CD4-positive, alpha-beta T cell (primary cell): ENCODE results near the gene ARMC9. TPM values are rescaled to one million over a fixed set of nuclear protein-coding genes. Genes with fewer than 3 reads are reported as not detected.

Experiments used
- ATAC-seq: fragments of 200-7000 bp; cut with Tn5 transposase; one replicate; pipeline ENCODE4 v1.10.0; 2022; ENCODE audit warnings: mild to moderate bottlenecking; ENCODE audit not compliant: poor library complexity
- CTCF ChIA-PET: fragments of 350-600 bp; sonication (Branson Sonifier 250); formaldehyde crosslinking; loops from one replicate; lab custom pipeline; 2021; ENCODE audit warnings: antibody characterized with exemption, inconsistent platforms; lab: Charles Lee
- POLR2A ChIA-PET: fragments of 350-600 bp; sonication (Branson Sonifier 250); formaldehyde crosslinking; loops from one replicate; lab custom pipeline; 2021; ENCODE audit warnings: antibody characterized with exemption, inconsistent platforms; lab: Charles Lee
- DNase-seq, 14 experiments: peaks; one replicate each; pipeline ENCODE4 v3.0.0-alpha.2; 2013 to 2020; ENCODE audit warnings: mixed read lengths in 2 of 14
- H3K27ac ChIP-seq, 2 donors: one replicate each; pipeline versions ENCODE4 v1.5.1 to v1.7.0; 2013; ENCODE audit warnings: low read length in 2 of 2, low read depth in 1 of 2, mild to moderate bottlenecking in 1 of 2
- H3K27me3 ChIP-seq, 2 experiments: 1 replicate in 1 of 2; 2 replicates in 1 of 2; pipeline versions ENCODE4 v1.6.1 to v1.7.0; 2013; ENCODE audit warnings: low read length in 2 of 2, control low read depth in 1 of 2, mild to moderate bottlenecking in 1 of 2, moderate library complexity in 1 of 2; ENCODE audit not compliant: insufficient read depth in 2 of 2, control insufficient read depth in 1 of 2
- H3K36me3 ChIP-seq: one replicate; pipeline ENCODE4 v1.6.1; 2013; ENCODE audit warnings: low read length, control low read depth; ENCODE audit not compliant: insufficient read depth
- H3K4me1 ChIP-seq: one replicate; pipeline ENCODE4 v1.6.1; 2013; ENCODE audit warnings: low read length, control low read depth; ENCODE audit not compliant: insufficient read depth
- H3K4me3 ChIP-seq: one replicate; pipeline ENCODE4 v1.5.1; 2013; ENCODE audit warnings: mild to moderate bottlenecking, low read length, moderate library complexity
- H3K9me3 ChIP-seq, 2 experiments: 1 replicate in 1 of 2; 2 replicates in 1 of 2; pipeline versions ENCODE4 v1.6.1 to v1.7.0; 2013; ENCODE audit warnings: low read length in 2 of 2, mild to moderate bottlenecking in 2 of 2, control low read depth in 1 of 2, moderate library complexity in 1 of 2; ENCODE audit not compliant: control insufficient read depth in 1 of 2, insufficient read depth in 1 of 2
- H3K27ac Mint-ChIP-seq: one replicate; pipeline ENCODE4 v1.8.0; 2020; ENCODE audit warnings: mixed read lengths
- H3K27me3 Mint-ChIP-seq: one replicate; pipeline ENCODE4 v1.8.0; 2021; ENCODE audit warnings: mixed read lengths
- H3K36me3 Mint-ChIP-seq: one replicate; pipeline ENCODE4 v1.8.0; 2021; ENCODE audit warnings: low read depth, mixed read lengths
- H3K4me1 Mint-ChIP-seq: one replicate; pipeline ENCODE4 v1.8.0; 2021; ENCODE audit warnings: low read depth, mixed read lengths
- H3K4me3 Mint-ChIP-seq: one replicate; pipeline ENCODE4 v1.8.0; 2020; ENCODE audit warnings: mild to moderate bottlenecking, mixed read lengths
- H3K9me3 Mint-ChIP-seq: one replicate; pipeline ENCODE4 v1.8.0; 2020; ENCODE audit warnings: mixed read lengths
- intact Hi-C, 2 experiments: fragments of 100-400 bp; cut with DNase I in 1 of 2; cut with micrococcal nuclease in 1 of 2; formaldehyde crosslinking; loops; one replicate each; pipeline versions ENCODE4 v1.15.1 to v1.9.0; 2023 to 2025; cut with DNase I, micrococcal nuclease
- total RNA-seq, 174 experiments: library from RNA in 2 of 174; stranded (reverse) in 2 of 174; gene quantifications; one replicate each; pipeline ENCODE4 v1.2.3 and lab custom pipeline; 2021 to 2026
- TF ChIP-seq, protein P1 (sequence below): fragments of 200-600 bp; IDR thresholded peaks from one replicate; pipeline ENCODE4 v1.8.0; 2022; ENCODE audit warnings: antibody characterized with exemption, mild to moderate bottlenecking

The ARMC9 gene
- total RNA-seq, 2 experiments from 2014 or later: 0.16 to 0.42 TPM

DNA sequence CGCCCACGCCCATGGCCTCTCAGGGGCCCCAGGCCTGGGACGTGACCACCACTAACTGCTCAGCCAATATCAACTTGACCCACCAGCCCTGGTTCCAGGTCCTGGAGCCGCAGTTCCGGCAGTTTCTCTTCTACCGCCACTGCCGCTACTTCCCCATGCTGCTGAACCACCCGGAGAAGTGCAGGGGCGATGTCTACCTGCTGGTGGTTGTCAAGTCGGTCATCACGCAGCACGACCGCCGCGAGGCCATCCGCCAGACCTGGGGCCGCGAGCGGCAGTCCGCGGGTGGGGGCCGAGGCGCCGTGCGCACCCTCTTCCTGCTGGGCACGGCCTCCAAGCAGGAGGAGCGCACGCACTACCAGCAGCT, 199.5 kb downstream of the ARMC9 start:
- DNase-seq: no peak
- POLR2A ChIA-PET: no interaction called here
- no peak overlapping the region for H3K4me3 Mint-ChIP-seq
- H3K36me3 Mint-ChIP-seq: no peaks in the 10 kb centered on the region
- intact Hi-C loops: no loop called here
- no peak overlapping the region for H3K27ac Mint-ChIP-seq
- Histone ChIP-seq H3K4me3 (no peak overlapping the region), H3K27me3 (peaks cover 26 to 31% of the 10 kb centered on the region in 2 experiments), H3K4me1 (peaks cover 11% of the 10 kb centered on the region), H3K36me3 (no peaks in the 10 kb centered on the region), H3K27ac (no peak overlapping the region), H3K9me3 (no peaks in the 10 kb centered on the region)
- no peak for ATAC-seq
- H3K9me3 Mint-ChIP-seq: no peaks in the 10 kb centered on the region
- peaks cover 11% of the 10 kb centered on the region for H3K4me1 Mint-ChIP-seq
- TF ChIP-seq, protein P1, sequence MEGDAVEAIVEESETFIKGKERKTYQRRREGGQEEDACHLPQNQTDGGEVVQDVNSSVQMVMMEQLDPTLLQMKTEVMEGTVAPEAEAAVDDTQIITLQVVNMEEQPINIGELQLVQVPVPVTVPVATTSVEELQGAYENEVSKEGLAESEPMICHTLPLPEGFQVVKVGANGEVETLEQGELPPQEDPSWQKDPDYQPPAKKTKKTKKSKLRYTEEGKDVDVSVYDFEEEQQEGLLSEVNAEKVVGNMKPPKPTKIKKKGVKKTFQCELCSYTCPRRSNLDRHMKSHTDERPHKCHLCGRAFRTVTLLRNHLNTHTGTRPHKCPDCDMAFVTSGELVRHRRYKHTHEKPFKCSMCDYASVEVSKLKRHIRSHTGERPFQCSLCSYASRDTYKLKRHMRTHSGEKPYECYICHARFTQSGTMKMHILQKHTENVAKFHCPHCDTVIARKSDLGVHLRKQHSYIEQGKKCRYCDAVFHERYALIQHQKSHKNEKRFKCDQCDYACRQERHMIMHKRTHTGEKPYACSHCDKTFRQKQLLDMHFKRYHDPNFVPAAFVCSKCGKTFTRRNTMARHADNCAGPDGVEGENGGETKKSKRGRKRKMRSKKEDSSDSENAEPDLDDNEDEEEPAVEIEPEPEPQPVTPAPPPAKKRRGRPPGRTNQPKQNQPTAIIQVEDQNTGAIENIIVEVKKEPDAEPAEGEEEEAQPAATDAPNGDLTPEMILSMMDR: no peak
- H3K27me3 Mint-ChIP-seq: peaks cover 43% of the 10 kb centered on the region
- CTCF ChIA-PET: no interaction called here

DNA sequence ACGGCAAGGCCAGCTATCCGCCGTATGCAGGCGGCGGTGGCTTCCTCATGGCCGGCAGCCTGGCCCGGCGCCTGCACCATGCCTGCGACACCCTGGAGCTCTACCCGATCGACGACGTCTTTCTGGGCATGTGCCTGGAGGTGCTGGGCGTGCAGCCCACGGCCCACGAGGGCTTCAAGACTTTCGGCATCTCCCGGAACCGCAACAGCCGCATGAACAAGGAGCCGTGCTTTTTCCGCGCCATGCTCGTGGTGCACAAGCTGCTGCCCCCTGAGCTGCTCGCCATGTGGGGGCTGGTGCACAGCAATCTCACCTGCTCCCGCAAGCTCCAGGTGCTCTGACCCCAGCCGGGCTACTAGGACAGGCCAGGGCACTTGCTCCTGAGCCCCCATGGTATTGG, 200.2 kb downstream of the ARMC9 start:
- Histone ChIP-seq H3K27me3 (peaks cover 26 to 31% of the 10 kb centered on the region in 2 experiments), H3K4me3 (no peak overlapping the region), H3K27ac (no peak overlapping the region), H3K36me3 (no peaks in the 10 kb centered on the region), H3K9me3 (no peaks in the 10 kb centered on the region), H3K4me1 (peaks cover 8% of the 10 kb centered on the region)
- H3K27me3 Mint-ChIP-seq: peaks cover 37% of the 10 kb centered on the region
- ChIA-PET POLR2A (no interaction called here), CTCF (no interaction called here)
- H3K9me3 Mint-ChIP-seq: no peaks in the 10 kb centered on the region
- no peaks in the 10 kb centered on the region for H3K36me3 Mint-ChIP-seq
- intact Hi-C loops: no loop called here
- TF ChIP-seq, protein P1: no peak
- DNase-seq (no peak), ATAC-seq (no peak)
- H3K4me1 Mint-ChIP-seq: peaks cover 7% of the 10 kb centered on the region
- no peak overlapping the region for H3K27ac Mint-ChIP-seq
- H3K4me3 Mint-ChIP-seq: no peak overlapping the region

DNA sequence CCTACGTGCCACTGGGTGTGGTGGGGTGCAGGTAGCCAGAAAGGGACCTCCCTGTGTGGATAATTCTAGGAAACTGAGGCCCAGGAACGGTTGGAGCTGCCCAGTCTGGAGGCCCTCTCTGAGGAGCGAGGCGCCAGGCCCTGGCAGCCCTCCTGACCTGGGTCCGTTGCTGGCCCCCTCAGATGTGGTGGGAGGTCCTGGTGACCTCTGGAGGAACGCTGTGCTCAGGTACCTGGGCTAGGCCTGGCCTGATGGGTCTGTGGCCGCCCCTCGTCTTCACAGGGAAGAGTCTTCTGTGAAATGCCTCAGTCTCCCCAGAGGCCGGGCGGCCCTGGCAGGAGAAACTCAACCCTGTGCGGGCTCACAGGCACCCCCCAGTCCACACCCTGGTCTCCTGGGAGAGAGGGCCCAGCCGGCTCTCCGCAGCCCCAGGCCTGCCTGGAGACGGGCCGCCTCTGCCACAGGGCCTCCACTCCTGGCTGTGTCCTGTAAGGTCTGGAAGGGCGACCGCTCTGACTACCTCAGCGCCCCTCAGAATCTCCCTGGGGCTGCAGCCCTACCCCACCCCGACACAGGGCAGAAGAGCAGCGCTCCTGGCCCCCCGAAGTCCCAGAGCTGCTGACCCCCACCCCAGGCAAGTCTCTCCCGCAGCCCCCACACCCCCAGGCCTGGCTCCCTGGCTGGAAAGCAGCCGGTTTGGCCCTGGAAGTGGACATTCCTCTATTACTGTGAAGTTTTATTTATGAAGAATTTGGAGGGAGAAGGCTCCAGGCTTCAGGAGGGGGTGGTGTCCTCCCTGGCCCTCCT, 200.8 kb downstream of the ARMC9 start:
- TF ChIP-seq, protein P1: no peak
- Histone ChIP-seq H3K4me3 (no peak overlapping the region), H3K4me1 (peaks cover 6% of the 10 kb centered on the region), H3K9me3 (no peaks in the 10 kb centered on the region), H3K27me3 (peaks cover 24% of the 10 kb centered on the region in 2 experiments), H3K36me3 (no peaks in the 10 kb centered on the region), H3K27ac (no peak overlapping the region)
- peaks cover 33% of the 10 kb centered on the region for H3K27me3 Mint-ChIP-seq
- ChIA-PET POLR2A (no interaction called here), CTCF (no interaction called here)
- intact Hi-C loops: no loop called here
- ATAC-seq (no peak), DNase-seq (no peak)
- no peaks in the 10 kb centered on the region for H3K36me3 Mint-ChIP-seq
- peaks cover 5% of the 10 kb centered on the region for H3K4me1 Mint-ChIP-seq
- no peak overlapping the region for H3K4me3 Mint-ChIP-seq
- no peaks in the 10 kb centered on the region for H3K9me3 Mint-ChIP-seq
- no peak overlapping the region for H3K27ac Mint-ChIP-seq
